IMR-90 (cell line): ENCODE results near the gene FGGY. TPM values are rescaled to one million over a fixed set of nuclear protein-coding genes. Genes with fewer than 3 reads are reported as not detected.

Experiments used
- ATAC-seq: fragments of 200-7000 bp; cut with Tn5 transposase; 2 replicates; pipeline ENCODE4 v1.9.1; 2020; ENCODE audit warnings: low read depth, mild to moderate bottlenecking, moderate library complexity
- Bru-seq: library from RNA; stranded (reverse); fragments of 400-500 nt; gene quantifications from one replicate; lab custom pipeline; 2021; lab: Mats Ljungman, UMichigan
- BruChase-seq, 2 experiments: library from RNA; stranded (reverse); fragments of 400-500 nt; gene quantifications; one replicate each; lab custom pipeline; 2021; lab: Mats Ljungman, UMichigan
- BruUV-seq: library from RNA; stranded (reverse); fragments of 400-500 nt; replicated peaks from 2 replicates; lab custom pipeline; 2021; lab: Mats Ljungman, UMichigan
- CTCF ChIA-PET: fragments of 300-600 bp; formaldehyde crosslinking; extraction: SDS; loops from one replicate; lab custom pipeline; 2021; ENCODE audit warnings: antibody characterized with exemption; lab: Yijun Ruan, JAX
- POLR2A ChIA-PET: fragments of 300-600 bp; sonication (Branson Sonifier 250); formaldehyde crosslinking; loops from one replicate; lab custom pipeline; 2022; ENCODE audit warnings: antibody characterized with exemption; ENCODE audit not compliant: unreplicated experiment; lab: Charles Lee
- DNase-seq: peaks from one replicate; pipeline ENCODE4 v3.0.0; 2013
- H2AFZ ChIP-seq: replicated peaks from 2 replicates; pipeline ENCODE3; 2013; ENCODE audit warnings: low read length, mild to moderate bottlenecking; ENCODE audit not compliant: poor library complexity
- H2AK5ac ChIP-seq: 2 replicates; pipeline ENCODE4 v1.6.1; 2013; ENCODE audit warnings: low read depth, low read length, inconsistent platforms
- H2AK9ac ChIP-seq: replicated peaks from 2 replicates; pipeline ENCODE3; 2013; ENCODE audit warnings: mild to moderate bottlenecking, low read depth, low read length, moderate library complexity; ENCODE audit not compliant: poor library complexity
- H2BK120ac ChIP-seq: 2 replicates; pipeline ENCODE4 v1.6.1; 2013; ENCODE audit warnings: low read depth, low read length, inconsistent platforms
- H2BK15ac ChIP-seq: 3 replicates; pipeline ENCODE4 v1.6.1; 2013; ENCODE audit warnings: low read depth, low read length, inconsistent platforms
- H2BK20ac ChIP-seq: 2 replicates; pipeline ENCODE4 v1.6.1; 2013; ENCODE audit warnings: low read depth, mild to moderate bottlenecking, inconsistent platforms, low read length, moderate library complexity
- H2BK5ac ChIP-seq: 2 replicates; pipeline ENCODE4 v1.6.1; 2013; ENCODE audit warnings: mild to moderate bottlenecking, low read depth, low read length, inconsistent platforms; ENCODE audit not compliant: poor library complexity, severe bottlenecking
- H3K14ac ChIP-seq: replicated peaks from 2 replicates; pipeline ENCODE4 v1.6.1; 2013; ENCODE audit warnings: low read depth, low read length, inconsistent platforms
- H3K18ac ChIP-seq: 2 replicates; pipeline ENCODE4 v1.6.1; 2013; ENCODE audit warnings: low read depth, low read length, control low read depth
- H3K23ac ChIP-seq: 2 replicates; pipeline ENCODE4 v1.6.1; 2013; ENCODE audit warnings: low read depth, low read length, inconsistent platforms
- H3K27ac ChIP-seq: 2 replicates; pipeline ENCODE4 v1.5.1; 2013; ENCODE audit warnings: mild to moderate bottlenecking, control low read depth, low read length; ENCODE audit not compliant: insufficient read depth
- H3K27me3 ChIP-seq: 2 replicates; pipeline ENCODE4 v1.6.1; 2013; ENCODE audit warnings: low read length; ENCODE audit not compliant: control insufficient read depth, insufficient read depth
- H3K36me3 ChIP-seq: 2 replicates; pipeline ENCODE4 v1.6.1; 2013; ENCODE audit warnings: low read length, mixed read lengths; ENCODE audit not compliant: control insufficient read depth, insufficient read depth
- H3K4ac ChIP-seq: 2 replicates; pipeline ENCODE4 v1.6.1; 2013; ENCODE audit warnings: low read depth, low read length, inconsistent platforms
- H3K4me1 ChIP-seq: 2 replicates; pipeline ENCODE4 v1.6.1; 2013; ENCODE audit warnings: low read length, mixed read lengths; ENCODE audit not compliant: control insufficient read depth, insufficient read depth
- H3K4me2 ChIP-seq: 2 replicates; pipeline ENCODE4 v1.6.1; 2013; ENCODE audit warnings: low read depth, mild to moderate bottlenecking, control low read depth, low read length, moderate library complexity
- H3K4me3 ChIP-seq: 2 replicates; pipeline ENCODE4 v1.5.1; 2013; ENCODE audit warnings: low read depth, mild to moderate bottlenecking, control low read depth, low read length, moderate library complexity; ENCODE audit not compliant: insufficient read depth
- H3K56ac ChIP-seq: 2 replicates; pipeline ENCODE4 v1.6.1; 2013; ENCODE audit warnings: low read length, inconsistent platforms; ENCODE audit not compliant: insufficient read depth; ENCODE audit errors: extremely low read depth
- H3K79me1 ChIP-seq, 2 experiments: 2 replicates each; pipeline ENCODE4 v1.6.1; 2013; ENCODE audit warnings: low read length in 2 of 2, inconsistent platforms in 1 of 2, low read depth in 1 of 2
- H3K9ac ChIP-seq: 2 replicates; pipeline ENCODE4 v1.6.1; 2013; ENCODE audit warnings: low read depth, low read length, control low read depth
- H3K9me1 ChIP-seq: 2 replicates; pipeline ENCODE4 v1.6.1; 2013; ENCODE audit warnings: low read length, inconsistent platforms; ENCODE audit not compliant: insufficient read depth
- H3K9me3 ChIP-seq: 2 replicates; pipeline ENCODE4 v1.6.1; 2013; ENCODE audit warnings: low read length; ENCODE audit not compliant: control insufficient read depth, insufficient read depth
- H4K20me1 ChIP-seq: 2 replicates; pipeline ENCODE4 v1.6.1; 2013; ENCODE audit warnings: low read length, inconsistent platforms; ENCODE audit not compliant: insufficient read depth
- H4K5ac ChIP-seq: 2 replicates; pipeline ENCODE4 v1.6.1; 2013; ENCODE audit warnings: mild to moderate bottlenecking, low read depth, low read length, control low read depth
- H4K8ac ChIP-seq, 2 experiments: 2 replicates each; pipeline ENCODE4 v1.6.1; 2013; ENCODE audit warnings: low read depth in 2 of 2, low read length in 2 of 2, control low read depth in 1 of 2, inconsistent platforms in 1 of 2
- H4K91ac ChIP-seq: 2 replicates; pipeline ENCODE4 v1.6.1; 2013; ENCODE audit warnings: low read depth, low read length, inconsistent platforms; ENCODE audit not compliant: insufficient read depth
- CEBPB ChIP-seq: IDR thresholded peaks from 2 replicates; pipeline ENCODE4 v1.6.1; 2012; ENCODE audit warnings: low read depth, low read length, improper control_type of control experiment
- CHD1 ChIP-seq: IDR thresholded peaks from 2 replicates; pipeline ENCODE4 v1.6.1; 2012; ENCODE audit warnings: low read depth, low read length, improper control_type of control experiment
- FOS ChIP-seq: fragments of 150-350 bp; IDR thresholded peaks from 2 replicates; pipeline ENCODE4 v1.6.1; 2016; ENCODE audit warnings: low read depth, low read length
- MAFK ChIP-seq: IDR thresholded peaks from 2 replicates; pipeline ENCODE4 v1.6.1; 2012; ENCODE audit warnings: low read depth, low read length, improper control_type of control experiment
- MAZ ChIP-seq: IDR thresholded peaks from 2 replicates; pipeline ENCODE4 v1.6.1; 2012; ENCODE audit warnings: low read depth, mild to moderate bottlenecking, low read length, improper control_type of control experiment, moderate library complexity, borderline replicate concordance
- MXI1 ChIP-seq: IDR thresholded peaks from 2 replicates; pipeline ENCODE4 v1.6.1; 2012; ENCODE audit warnings: low read depth, mild to moderate bottlenecking, low read length, moderate library complexity, borderline replicate concordance
- NFE2L2 ChIP-seq: fragments of 150-350 bp; IDR thresholded peaks from 2 replicates; pipeline ENCODE4 v1.6.1; 2016; ENCODE audit warnings: low read depth, mild to moderate bottlenecking, low read length
- RAD21 ChIP-seq: IDR thresholded peaks from 2 replicates; pipeline ENCODE4 v1.6.1; 2012; ENCODE audit warnings: low read length, improper control_type of control experiment
- RFX5 ChIP-seq: IDR thresholded peaks from 2 replicates; pipeline ENCODE4 v1.8.0; 2012; ENCODE audit warnings: low read depth, mild to moderate bottlenecking, low read length, moderate library complexity
- SMC3 ChIP-seq: fragments of 150-350 bp; IDR thresholded peaks from 2 replicates; pipeline ENCODE4 v1.6.1; 2016; ENCODE audit warnings: low read depth, mild to moderate bottlenecking, antibody characterized with exemption, low read length, moderate library complexity
- WGBS, 2 experiments: methylation state at CpG; one replicate each; pipeline versions ENCODE4 v1.1.5 to v1.1.7; 2013; ENCODE audit warnings: missing lambda C conversion rate in 2 of 2; ENCODE audit not compliant: insufficient read length in 1 of 2; ENCODE audit errors: extremely low coverage in 2 of 2; 5-methylcytosine and 5-hydroxymethylcytosine counted together
- dilution Hi-C: fragments of 300-500 bp; cut with HindIII; formaldehyde crosslinking; loops from one replicate; pipeline ENCODE4 v1.14.3; 2018; ENCODE audit warnings: low sequenced_read_pairs; ENCODE audit not compliant: unreplicated experiment
- in situ Hi-C: fragments of 300-500 bp; cut with MboI; formaldehyde crosslinking; loops from 3 replicates; pipeline ENCODE4 v1.14.3; 2019; ENCODE audit warnings: low sequenced_read_pairs, inconsistent platforms, mixed read lengths
- intact Hi-C: fragments of 100-400 bp; cut with micrococcal nuclease; formaldehyde crosslinking; loops from 2 replicates; pipeline ENCODE4 v1.10.0; 2022
- long read RNA-seq: library from polyadenylated mRNA; unstranded; transcript quantifications from one replicate; pipeline ENCODE4 v2.0.0, GENCODE V29; 2021; ENCODE audit not compliant: unreplicated experiment
- polyA plus RNA-seq, 3 experiments: library from polyadenylated mRNA; depleted of rRNA; stranded (reverse); fragments of >200 nt; gene quantifications; 2 replicates each; pipeline ENCODE4 v1.2.3, GENCODE V29; 2012; ENCODE audit warnings: low replicate concordance in 1 of 3
- total RNA-seq: library from RNA; depleted of rRNA; stranded (reverse); fragments of >200 nt; gene quantifications from 2 replicates; pipeline ENCODE4 v1.2.3, GENCODE V29; 2012; rRNA removed
- TF ChIP-seq, protein P1 (sequence below): conservative IDR thresholded peaks from 2 replicates; pipeline ENCODE4 v1.5.1; 2012; ENCODE audit warnings: mild to moderate bottlenecking, low read depth, low read length, improper control_type of control experiment
- TF ChIP-seq, protein P2 (sequence below): fragments of 150-350 bp; IDR thresholded peaks from 2 replicates; pipeline ENCODE4 v1.6.1; 2017; ENCODE audit warnings: mild to moderate bottlenecking, antibody characterized with exemption, low read length, low read depth

FGGY gene
- total RNA-seq, result 12.8 and 14.0 TPM in 2 replicates
- 5.6 TPM in 2 replicates for polyA plus RNA-seq (2012; rRNA removed)
- 4.3 and 6.0 TPM in 2 replicates for polyA plus RNA-seq (2012; cell fraction: cytosol; rRNA removed)
- 2.6 and 7.4 TPM in 2 replicates for polyA plus RNA-seq (2012; cell fraction: nucleus; rRNA removed; ENCODE audit: low replicate concordance)
- Bru-seq, nascent RNA, result percentile 53 among the genes with signal in this experiment
- percentile 45 among the genes with signal in this experiment for BruChase-seq, experiment 1, labeled RNA remaining after a 6-hour chase
- BruChase-seq, experiment 2, labeled RNA remaining after a 2-hour chase, result percentile 47 among the genes with signal in this experiment
- long read RNA-seq, partial matches to known transcripts, result 3 of 17 reads
- long read RNA-seq, other reads (novel, unspliced or antisense), result 10 of 17 reads

GRCh38 chr1:59296358-59297256, at the start of gene FGGY:
TSS of gene FGGY (plus strand) at chr1:59297094. CDS start at chr1:59321550, 24,456 bp downstream.
- H3K18ac ChIP-seq, result peak within 1 kb of the TSS; percentile 99
- H4K20me1 ChIP-seq, result no peaks in the 10 kb centered on the region
- peak within 1 kb of the TSS; percentile 96 for H4K5ac ChIP-seq
- peak within 1 kb of the TSS; percentile 74 for H3K4me3 ChIP-seq
- H3K36me3 ChIP-seq, result no peaks in the 10 kb centered on the region
- H3K27ac ChIP-seq, result peak within 1 kb of the TSS; percentile 99
- no peaks in the 10 kb centered on the region for H3K9me3 ChIP-seq
- peak within 1 kb of the TSS; percentile 60 for H2BK15ac ChIP-seq
- POLR2A ChIA-PET, result interaction anchor here (0.6 kb wide), 1 partner anchor 146 kb away, joined by 3 read pairs; no protein-coding TSS in a partner anchor
- H2BK120ac ChIP-seq, result peak within 1 kb of the TSS; percentile 86
- H3K4ac ChIP-seq, result peak within 1 kb of the TSS; percentile 99
- peak within 1 kb of the TSS; percentile 99 for H3K9ac ChIP-seq
- H3K23ac ChIP-seq, result peak within 1 kb of the TSS; percentile 98
- peak; percentile 98 for DNase-seq
- peak within 1 kb of the TSS; percentile 95 for H4K91ac ChIP-seq
- intact Hi-C loops, result loop anchor here (1.0 to 10.0 kb wide), 7 partner anchors 146 to 651 kb away; no protein-coding TSS in a partner anchor
- H3K79me1 ChIP-seq, result peaks cover 6 to 14% of the 10 kb centered on the region in 2 experiments; a peak in 2 of 4 replicates
- CTCF ChIA-PET, result interaction anchor here (1.1 kb wide), 1 partner anchor 402 kb away, joined by 3 read pairs; no protein-coding TSS in a partner anchor
- no peaks in the 10 kb centered on the region for H3K27me3 ChIP-seq
- peak within 1 kb of the TSS; percentile 98 for H2BK5ac ChIP-seq
- peaks cover 6% of the 10 kb centered on the region for H3K4me1 ChIP-seq
- peak within 1 kb of the TSS; percentile 99 for H2AK9ac ChIP-seq
- H2AFZ ChIP-seq, result peak within 1 kb of the TSS; percentile 97
- H3K14ac ChIP-seq, result peak within 1 kb of the TSS; percentile 99
- H4K8ac ChIP-seq, result peak within 1 kb of the TSS; percentile 91 to 100
- dilution Hi-C loops, result no loop called here
- H3K4me2 ChIP-seq, result peak within 1 kb of the TSS; percentile 89
- peak within 1 kb of the TSS; percentile 99 for H3K56ac ChIP-seq
- WGBS, 2 experiments, result 0% methylated on average over 17 of the region's 78 CpGs; no CpG with 5 or more reads in 1 of the 2 experiments
- no TSS peak for BruUV-seq
- peak within 1 kb of the TSS; percentile 66; the same call in 1 of the 2 replicates for H2BK20ac ChIP-seq
- peak; percentile 93 for ATAC-seq
- H3K9me1 ChIP-seq, result peaks cover 5% of the 10 kb centered on the region; the same call in 1 of the 2 replicates
- H2AK5ac ChIP-seq, result peak within 1 kb of the TSS; percentile 89
- in situ Hi-C loops, result loop anchor here (25.0 kb wide), 1 partner anchor 509 kb away; the partner anchor contains the start of gene JUN
- TF ChIP-seq RFX5, result no peak
- TF ChIP-seq MXI1, result 0 out of 2 replicates have a peak, but pooled peaks have one; percentile 31
- TF ChIP-seq MAZ, result peak; percentile 95
- TF ChIP-seq SMC3, result peak; percentile 2; the same call in 1 of the 2 replicates
- peak; percentile 29; the same call in 1 of the 2 replicates for TF ChIP-seq RAD21
- no peak for TF ChIP-seq CHD1
- TF ChIP-seq, protein P1, sequence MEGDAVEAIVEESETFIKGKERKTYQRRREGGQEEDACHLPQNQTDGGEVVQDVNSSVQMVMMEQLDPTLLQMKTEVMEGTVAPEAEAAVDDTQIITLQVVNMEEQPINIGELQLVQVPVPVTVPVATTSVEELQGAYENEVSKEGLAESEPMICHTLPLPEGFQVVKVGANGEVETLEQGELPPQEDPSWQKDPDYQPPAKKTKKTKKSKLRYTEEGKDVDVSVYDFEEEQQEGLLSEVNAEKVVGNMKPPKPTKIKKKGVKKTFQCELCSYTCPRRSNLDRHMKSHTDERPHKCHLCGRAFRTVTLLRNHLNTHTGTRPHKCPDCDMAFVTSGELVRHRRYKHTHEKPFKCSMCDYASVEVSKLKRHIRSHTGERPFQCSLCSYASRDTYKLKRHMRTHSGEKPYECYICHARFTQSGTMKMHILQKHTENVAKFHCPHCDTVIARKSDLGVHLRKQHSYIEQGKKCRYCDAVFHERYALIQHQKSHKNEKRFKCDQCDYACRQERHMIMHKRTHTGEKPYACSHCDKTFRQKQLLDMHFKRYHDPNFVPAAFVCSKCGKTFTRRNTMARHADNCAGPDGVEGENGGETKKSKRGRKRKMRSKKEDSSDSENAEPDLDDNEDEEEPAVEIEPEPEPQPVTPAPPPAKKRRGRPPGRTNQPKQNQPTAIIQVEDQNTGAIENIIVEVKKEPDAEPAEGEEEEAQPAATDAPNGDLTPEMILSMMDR, result no peak
- 0 out of 2 replicates have a peak, but pooled peaks have one; percentile 16 for TF ChIP-seq FOS
- TF ChIP-seq, protein P2, sequence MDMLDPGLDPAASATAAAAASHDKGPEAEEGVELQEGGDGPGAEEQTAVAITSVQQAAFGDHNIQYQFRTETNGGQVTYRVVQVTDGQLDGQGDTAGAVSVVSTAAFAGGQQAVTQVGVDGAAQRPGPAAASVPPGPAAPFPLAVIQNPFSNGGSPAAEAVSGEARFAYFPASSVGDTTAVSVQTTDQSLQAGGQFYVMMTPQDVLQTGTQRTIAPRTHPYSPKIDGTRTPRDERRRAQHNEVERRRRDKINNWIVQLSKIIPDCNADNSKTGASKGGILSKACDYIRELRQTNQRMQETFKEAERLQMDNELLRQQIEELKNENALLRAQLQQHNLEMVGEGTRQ, result peak; percentile 96
- no peak for TF ChIP-seq CEBPB
- TF ChIP-seq NFE2L2, result no peak
- no peak for TF ChIP-seq MAFK
